H9 (cell line): ENCODE measurements around the gene CCDC60. TPM values are rescaled to one million over a fixed set of nuclear protein-coding genes. Genes with fewer than 3 reads are reported as not detected.

Experiments used
- DNase-seq: peaks from one replicate; pipeline ENCODE4 v3.0.0-alpha.2; 2017
- H2AFZ ChIP-seq: one replicate; pipeline ENCODE4 v1.6.1; 2013; ENCODE audit warnings: mild to moderate bottlenecking, low read length, control low read depth, moderate library complexity
- H2AK5ac ChIP-seq: 2 replicates; pipeline ENCODE4 v1.6.1; 2013; ENCODE audit warnings: low read length, control low read depth, mixed read lengths; ENCODE audit not compliant: insufficient read length
- H2BK120ac ChIP-seq: one replicate; pipeline ENCODE4 v1.6.1; 2013; ENCODE audit warnings: low read depth, mild to moderate bottlenecking, low read length, control low read depth, inconsistent platforms; ENCODE audit not compliant: poor library complexity, severe bottlenecking
- H2BK12ac ChIP-seq: 2 replicates; pipeline ENCODE4 v1.6.1; 2013; ENCODE audit warnings: low read length, control low read depth, mixed read lengths, low read depth; ENCODE audit not compliant: insufficient read length
- H2BK15ac ChIP-seq: 2 replicates; pipeline ENCODE4 v1.6.1; 2013; ENCODE audit warnings: low read depth, low read length, control low read depth
- H2BK20ac ChIP-seq: one replicate; pipeline ENCODE4 v1.6.1; 2013; ENCODE audit warnings: low read depth, mild to moderate bottlenecking, low read length, control low read depth, inconsistent platforms; ENCODE audit not compliant: poor library complexity, severe bottlenecking
- H2BK5ac ChIP-seq: 2 replicates; pipeline ENCODE4 v1.6.1; 2013; ENCODE audit warnings: low read length, control low read depth, mixed read lengths; ENCODE audit not compliant: insufficient read length
- H3K14ac ChIP-seq: 2 replicates; pipeline ENCODE4 v1.6.1; 2013; ENCODE audit warnings: low read length, control low read depth; ENCODE audit not compliant: insufficient read depth
- H3K18ac ChIP-seq: 2 replicates; pipeline ENCODE4 v1.6.1; 2013; ENCODE audit warnings: low read depth, mild to moderate bottlenecking, mixed read lengths, low read length, control low read depth; ENCODE audit not compliant: insufficient read length
- H3K23ac ChIP-seq: 2 replicates; pipeline ENCODE4 v1.6.1; 2013; ENCODE audit warnings: low read length, control low read depth, mixed read lengths, low read depth; ENCODE audit not compliant: insufficient read length
- H3K23me2 ChIP-seq: 2 replicates; pipeline ENCODE4 v1.6.1; 2013; ENCODE audit warnings: low read depth, mild to moderate bottlenecking, mixed read lengths, low read length, control low read depth; ENCODE audit not compliant: insufficient read length, poor library complexity, severe bottlenecking
- H3K27ac ChIP-seq: 2 replicates; pipeline ENCODE4 v1.5.1; 2013; ENCODE audit warnings: low read length, control low read depth, mixed read lengths, low read depth; ENCODE audit not compliant: insufficient read length
- H3K27me3 ChIP-seq: 2 replicates; pipeline ENCODE4 v1.6.1; 2013; ENCODE audit warnings: low read length, control low read depth, inconsistent platforms; ENCODE audit not compliant: insufficient read depth
- H3K4ac ChIP-seq: 2 replicates; pipeline ENCODE4 v1.6.1; 2013; ENCODE audit warnings: low read depth, mild to moderate bottlenecking, control low read depth, inconsistent platforms, low read length, moderate library complexity
- H3K4me1 ChIP-seq: 2 replicates; pipeline ENCODE4 v1.6.1; 2013; ENCODE audit warnings: low read length, control low read depth, inconsistent platforms; ENCODE audit not compliant: insufficient read depth
- H3K4me2 ChIP-seq: 2 replicates; pipeline ENCODE4 v1.6.1; 2013; ENCODE audit warnings: low read length, control low read depth, mixed read lengths; ENCODE audit not compliant: insufficient read length, insufficient read depth
- H3K56ac ChIP-seq: 2 replicates; pipeline ENCODE4 v1.6.1; 2013; ENCODE audit warnings: low read depth, mild to moderate bottlenecking, mixed read lengths, low read length, control low read depth; ENCODE audit not compliant: insufficient read length
- H3K79me1 ChIP-seq: 2 replicates; pipeline ENCODE4 v1.6.1; 2013; ENCODE audit warnings: low read depth, mild to moderate bottlenecking, moderate library complexity, low read length, control low read depth, inconsistent platforms; ENCODE audit not compliant: insufficient read depth, poor library complexity, severe bottlenecking
- H3K79me2 ChIP-seq: 2 replicates; pipeline ENCODE4 v1.6.1; 2013; ENCODE audit warnings: low read length, control low read depth, inconsistent platforms; ENCODE audit not compliant: insufficient read depth
- H3K9ac ChIP-seq: 2 replicates; pipeline ENCODE4 v1.6.1; 2013; ENCODE audit warnings: low read length, control low read depth, mixed read lengths; ENCODE audit not compliant: insufficient read length; ENCODE audit errors: extremely low read depth
- H3K9me3 ChIP-seq: one replicate; pipeline ENCODE4 v1.6.1; 2013; ENCODE audit warnings: low read depth, low read length, inconsistent platforms; ENCODE audit not compliant: control insufficient read depth
- H3T11ph ChIP-seq: one replicate; pipeline ENCODE4 v1.6.1; 2013; ENCODE audit warnings: mild to moderate bottlenecking, low read length, control low read depth, inconsistent platforms
- H4K20me1 ChIP-seq: one replicate; pipeline ENCODE4 v1.6.1; 2013; ENCODE audit not compliant: control insufficient read depth, insufficient read length, insufficient read depth
- H4K5ac ChIP-seq: 2 replicates; pipeline ENCODE4 v1.6.1; 2013; ENCODE audit warnings: low read depth, mild to moderate bottlenecking, mixed read lengths, low read length, control low read depth; ENCODE audit not compliant: insufficient read length
- H4K8ac ChIP-seq: replicated peaks from 2 replicates; pipeline ENCODE4 v1.6.1; 2013; ENCODE audit warnings: low read length, control low read depth, mixed read lengths, low read depth; ENCODE audit not compliant: insufficient read length
- H4K91ac ChIP-seq: 2 replicates; pipeline ENCODE4 v1.6.1; 2013; ENCODE audit warnings: low read depth, mild to moderate bottlenecking, moderate library complexity, mixed read lengths, low read length, control low read depth; ENCODE audit not compliant: insufficient read length
- H3K27ac Mint-ChIP-seq, 3 experiments: 2 replicates in 2 of 3; 3 replicates in 1 of 3; pipeline ENCODE4 v1.8.0; 2020 to 2021; ENCODE audit warnings: mixed read lengths in 3 of 3, mild to moderate bottlenecking in 1 of 3, moderate library complexity in 1 of 3
- H3K27me3 Mint-ChIP-seq: 2 replicates; pipeline ENCODE4 v1.8.0; 2021; ENCODE audit warnings: low read depth, mild to moderate bottlenecking, moderate library complexity, mixed read lengths
- H3K36me3 Mint-ChIP-seq, 3 experiments: 2 replicates in 2 of 3; 3 replicates in 1 of 3; pipeline ENCODE4 v1.8.0; 2020 to 2021; ENCODE audit warnings: low read depth in 3 of 3, mixed read lengths in 3 of 3; ENCODE audit not compliant: insufficient read depth in 1 of 3
- H3K4me1 Mint-ChIP-seq, 2 experiments: 2 replicates each; pipeline ENCODE4 v1.8.0; 2020; ENCODE audit warnings: mixed read lengths in 2 of 2
- H3K4me3 Mint-ChIP-seq, 2 experiments: 2 replicates in 1 of 2; 3 replicates in 1 of 2; pipeline ENCODE4 v1.8.0; 2020 to 2021; ENCODE audit warnings: mild to moderate bottlenecking in 2 of 2, mixed read lengths in 2 of 2, moderate library complexity in 1 of 2
- H3K9me3 Mint-ChIP-seq, 2 experiments: 2 replicates in 1 of 2; 3 replicates in 1 of 2; pipeline ENCODE4 v1.8.0; 2020; ENCODE audit warnings: mild to moderate bottlenecking in 2 of 2, mixed read lengths in 2 of 2, moderate library complexity in 1 of 2
- CTCF ChIP-seq: fragments of 200-600 bp; sonication (generic); conservative IDR thresholded peaks from 3 replicates; pipeline ENCODE4 v1.8.0; 2021; ENCODE audit warnings: antibody characterized with exemption, mild to moderate bottlenecking
- WGBS: extraction: QIAGEN DNeasy Blood & Tissue Kit; methylation state at CpG from one replicate; pipeline ENCODE4 v1.1.7; 2013; ENCODE audit warnings: missing lambda C conversion rate, low lambda C conversion rate, mixed read lengths; ENCODE audit not compliant: insufficient read length; ENCODE audit errors: extremely low coverage; 5-methylcytosine and 5-hydroxymethylcytosine counted together
- total RNA-seq: library from RNA; stranded (reverse); gene quantifications from 2 replicates; pipeline ENCODE4 v1.2.1, GENCODE V29; 2021

Gene CCDC60
- total RNA-seq, 1 experiment from 2014 or later, result 0.44 TPM

- H3K79me1 ChIP-seq, result no peaks in the 10 kb centered on the region
- peaks cover 17 to 21% of the 10 kb centered on the region in 2 experiments for H3K4me1 Mint-ChIP-seq
- H3K9ac ChIP-seq, result no peak overlapping the region
- H3K56ac ChIP-seq, result no peak overlapping the region
- no peak overlapping the region for H4K8ac ChIP-seq
- no peak for DNase-seq
- no peak overlapping the region for H2BK120ac ChIP-seq
- no peaks in the 10 kb centered on the region for H3K4me1 ChIP-seq
- no peak overlapping the region for H2BK15ac ChIP-seq
- H3K79me2 ChIP-seq, result no peaks in the 10 kb centered on the region
- H3K9me3 ChIP-seq, result no peaks in the 10 kb centered on the region
- H3K18ac ChIP-seq, result no peak overlapping the region
- no peak overlapping the region for H3K23ac ChIP-seq
- peaks cover 0 to 2% (median 0%) of the 10 kb centered on the region in 3 experiments; a peak in 1 of 7 replicates for H3K36me3 Mint-ChIP-seq
- H3K4me2 ChIP-seq, result no peak overlapping the region
- H3K27ac ChIP-seq, result no peak overlapping the region
- H2BK5ac ChIP-seq, result no peak overlapping the region
- H2BK12ac ChIP-seq, result no peak overlapping the region
- no peak overlapping the region for H2AFZ ChIP-seq
- no peak for TF ChIP-seq CTCF
- H3K14ac ChIP-seq, result no peak overlapping the region
- H3K27me3 Mint-ChIP-seq, result peaks cover 22% of the 10 kb centered on the region
- H3K4me3 Mint-ChIP-seq, result no peak overlapping the region
- no peaks in the 10 kb centered on the region for H3K27me3 ChIP-seq
- H3K23me2 ChIP-seq, result no peaks in the 10 kb centered on the region
- no peak overlapping the region for H3T11ph ChIP-seq
- no peak overlapping the region for H4K5ac ChIP-seq
- H2AK5ac ChIP-seq, result no peak overlapping the region
- no CpG with 5 or more reads among the region's 3 CpGs for WGBS
- H4K20me1 ChIP-seq, result no peaks in the 10 kb centered on the region
- H3K9me3 Mint-ChIP-seq, result peaks cover 0 to 4% of the 10 kb centered on the region in 2 experiments; a peak in 2 of 5 replicates
- H3K4ac ChIP-seq, result no peak overlapping the region
- no peak overlapping the region for H3K27ac Mint-ChIP-seq
- no peak overlapping the region for H4K91ac ChIP-seq
- no peak overlapping the region for H2BK20ac ChIP-seq
Observed at GRCh38 chr12:119415714-119416113, 81.2 kb downstream of the CCDC60 start.
